Activated CD4-positive, alpha-beta T cell treated with anti-CD3 and anti-CD28 coated beads for 4 hours (primary cell): Measurements from ENCODE around the gene ZNF333.
"Not testable (repeated sequence)": the region's sequence is repeated elsewhere in the genome, so short reads cannot be mapped to it uniquely, and the experiment has no call there.

ENCODE experiments used
- DNase-seq, 2 donors: peaks; one replicate each; pipeline ENCODE4 v3.0.0-alpha.2; 2020

ZNF333 gene

DNA sequence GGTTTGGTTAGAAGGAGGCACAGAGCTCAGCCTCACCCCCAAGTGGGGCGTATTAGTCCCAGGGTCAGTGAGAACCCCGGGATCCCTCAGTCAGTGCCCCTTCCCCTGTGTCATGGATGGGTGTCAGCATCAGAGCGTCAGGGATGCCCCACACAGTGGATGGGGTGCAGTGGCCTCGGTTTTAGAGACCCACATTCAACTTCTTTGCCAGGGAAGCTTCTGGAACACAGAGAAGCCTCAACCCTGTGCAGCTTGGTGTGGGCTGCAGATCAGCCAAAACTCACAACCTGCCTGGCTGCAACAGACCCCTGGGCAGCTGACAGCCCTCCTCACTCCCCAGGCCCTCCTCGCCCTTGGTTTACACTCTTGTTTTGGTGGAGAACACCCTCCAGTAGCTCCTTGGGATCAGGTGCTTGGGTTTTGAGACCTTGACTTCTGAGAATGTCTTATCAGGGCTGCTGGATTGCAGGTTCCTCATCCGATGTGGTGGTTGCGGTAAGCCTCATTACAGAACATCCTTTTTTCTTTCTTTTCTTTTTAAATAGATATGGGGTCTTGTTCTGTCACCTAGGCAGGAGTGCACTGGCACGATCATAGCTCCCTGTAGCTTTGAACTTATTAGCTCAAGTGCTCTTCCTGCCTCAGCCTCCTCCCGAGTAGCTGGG lies 11.0 kb downstream of the ZNF333 start:
- DNase-seq, result no peak

GRCh38 chr19:14703833-14704232 lies 14.0 kb downstream of the ZNF333 start:
- DNase-seq, result no peak

GRCh38 chr19:14704450-14704849 lies 14.6 kb downstream of the ZNF333 start:
- no peak for DNase-seq

- DNase-seq, result no peak
These were observed 26.0 kb downstream of the ZNF333 start for GRCh38 chr19:14715841-14716240.

- no peak for DNase-seq
These were observed 28.8 kb downstream of the ZNF333 start for GRCh38 chr19:14718522-14719116.

DNA sequence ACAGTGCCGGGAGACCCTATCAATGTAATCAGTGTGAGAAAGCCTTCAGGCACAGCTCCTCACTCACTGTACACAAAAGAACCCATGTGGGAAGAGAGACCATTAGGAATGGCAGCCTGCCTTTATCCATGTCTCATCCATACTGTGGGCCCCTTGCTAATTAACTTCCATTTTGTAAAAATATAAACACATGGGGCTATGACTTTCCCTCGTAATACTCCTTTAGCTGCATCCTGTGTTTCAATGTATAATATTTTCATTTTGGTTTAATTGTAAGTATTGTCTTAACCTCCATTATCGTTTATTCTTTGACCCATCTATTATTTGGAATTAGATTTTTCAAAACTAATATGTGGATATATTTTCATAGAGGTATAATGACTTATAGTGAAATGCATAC lies 29.3 kb downstream of the ZNF333 start:
- no peak for DNase-seq

DNA sequence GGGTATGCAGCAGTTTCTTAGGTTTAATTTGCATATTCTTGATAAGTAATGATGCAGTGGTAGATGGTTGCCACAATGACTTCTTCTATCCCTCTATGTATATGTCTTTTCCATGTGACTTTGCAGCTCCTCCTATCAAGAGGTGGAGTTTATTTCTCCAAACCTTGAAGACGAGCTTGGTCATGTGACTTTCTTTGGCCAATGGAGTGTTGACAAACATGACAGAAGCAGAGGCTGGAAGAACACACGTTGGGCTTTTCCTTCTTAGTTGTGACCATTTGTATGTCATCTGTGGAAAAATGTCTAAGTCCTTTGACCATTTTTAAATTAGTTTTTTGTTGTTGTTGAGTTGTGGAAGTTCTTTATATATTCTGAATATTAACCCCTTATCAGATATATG lies 32.3 kb downstream of the ZNF333 start:
- DNase-seq, result no peak

DNA sequence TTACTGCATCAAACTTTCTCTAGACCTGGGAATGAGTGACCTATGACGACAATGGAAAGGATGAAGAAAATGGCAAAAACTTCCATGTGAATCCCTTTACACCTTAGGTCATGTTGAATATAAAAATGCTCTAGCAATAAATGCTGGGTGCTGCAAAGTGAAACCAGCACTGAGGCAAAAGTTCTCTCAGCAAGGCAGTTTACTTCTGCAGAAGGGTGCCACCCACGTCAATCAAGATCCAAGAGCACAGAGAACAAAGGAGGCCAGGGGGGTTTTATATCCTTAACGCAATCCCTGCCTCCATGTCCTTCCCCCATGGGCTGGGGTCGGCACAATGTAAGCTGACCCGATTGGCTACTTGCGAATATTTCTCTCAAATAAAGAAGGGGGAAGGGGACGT lies 38.7 kb downstream of the ZNF333 start:
- DNase-seq, result no peak

GRCh38 chr19:14731200-14731599 lies 41.4 kb downstream of the ZNF333 start:
- DNase-seq, result no peak

DNA sequence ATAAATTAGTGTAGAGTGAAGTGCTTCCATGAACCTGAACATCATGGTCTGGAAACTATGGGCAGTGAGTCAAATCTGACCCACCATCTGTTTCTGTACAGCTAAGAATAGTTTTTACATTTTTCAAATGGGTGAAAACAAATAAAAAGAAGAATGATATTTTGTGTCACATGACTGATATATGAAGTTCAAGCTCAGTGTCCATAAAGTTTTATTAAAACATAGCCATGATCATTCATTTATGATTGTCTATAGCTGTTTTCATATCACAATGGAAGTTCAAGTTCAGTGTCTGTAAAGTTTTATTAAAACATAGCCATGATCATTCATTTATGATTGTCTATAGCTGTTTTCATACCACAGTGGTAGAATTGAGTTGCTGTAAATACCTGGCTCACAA lies 42.7 kb downstream of the ZNF333 start:
- no peak for DNase-seq

DNA sequence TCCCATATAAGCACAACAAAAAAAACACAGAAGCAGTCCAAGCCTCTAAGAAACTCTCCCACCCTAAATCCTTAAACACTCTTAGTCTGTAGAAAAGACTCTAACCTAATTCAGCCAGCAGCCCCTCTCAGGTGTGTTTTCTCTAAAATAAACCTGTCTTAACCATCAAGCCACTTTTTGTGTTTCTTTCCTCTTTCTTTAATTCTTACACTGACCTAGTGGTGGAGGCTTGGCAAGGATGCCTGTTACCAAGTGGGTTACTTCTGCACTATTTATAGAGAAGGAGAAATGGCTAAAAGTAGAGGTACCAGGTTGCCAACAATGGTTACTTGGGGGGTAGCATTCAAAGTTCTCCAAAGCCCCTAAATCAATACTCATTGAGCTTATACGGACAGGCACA lies 43.7 kb downstream of the ZNF333 start:
- no peak for DNase-seq

- DNase-seq, result no peak
These were observed 46.1 kb downstream of the ZNF333 start for GRCh38 chr19:14735915-14736314.

GRCh38 chr19:14746886-14747285 lies 57.0 kb downstream of the ZNF333 start:
- DNase-seq, result no peak

DNA sequence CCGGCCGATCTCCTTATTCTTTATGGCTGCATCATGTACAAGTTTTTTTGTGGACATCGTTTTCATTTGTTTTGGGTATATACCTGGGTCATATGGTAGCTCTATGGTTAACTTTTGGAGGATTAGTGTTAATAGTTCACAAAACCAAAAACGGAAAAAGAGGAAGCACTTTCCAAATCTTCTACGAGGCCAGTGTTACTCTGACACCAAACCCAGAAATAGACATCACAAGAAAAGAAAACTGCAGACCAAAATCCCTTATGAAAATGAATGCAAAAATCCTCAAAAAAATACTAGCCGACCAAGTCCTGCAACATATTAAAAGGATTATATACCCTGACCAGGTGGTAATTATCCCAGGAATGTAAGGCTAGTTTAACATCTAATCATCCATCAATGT lies 58.8 kb downstream of the ZNF333 start:
- DNase-seq, result no peak

GRCh38 chr19:14758816-14759215 lies 69.0 kb downstream of the ZNF333 start:
- no peak for DNase-seq

- no peak for DNase-seq
These were observed 71.8 kb downstream of the ZNF333 start for GRCh38 chr19:14761607-14762006.

DNA sequence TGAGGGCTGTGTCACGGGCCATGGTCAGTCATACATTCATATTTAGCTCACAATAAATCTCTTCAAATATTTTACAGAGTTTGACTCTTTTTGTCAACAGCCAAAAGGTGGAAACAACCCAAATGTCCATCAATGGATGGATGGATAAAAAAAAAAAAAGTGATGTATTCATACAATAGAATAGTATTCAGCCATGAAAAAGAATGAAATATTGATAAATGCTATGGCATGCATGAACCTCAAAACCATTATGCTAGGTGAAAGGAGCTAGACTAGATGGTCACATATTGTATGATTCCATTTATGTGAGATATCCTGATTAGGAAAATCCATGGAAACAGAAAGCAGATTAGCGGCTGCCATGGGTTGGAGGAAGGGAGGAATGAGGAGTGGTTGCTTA lies 72.3 kb downstream of the ZNF333 start:
- DNase-seq, result no peak

GRCh38 chr19:14763497-14764145 lies 73.8 kb downstream of the ZNF333 start:
- DNase-seq, result no peak

DNA sequence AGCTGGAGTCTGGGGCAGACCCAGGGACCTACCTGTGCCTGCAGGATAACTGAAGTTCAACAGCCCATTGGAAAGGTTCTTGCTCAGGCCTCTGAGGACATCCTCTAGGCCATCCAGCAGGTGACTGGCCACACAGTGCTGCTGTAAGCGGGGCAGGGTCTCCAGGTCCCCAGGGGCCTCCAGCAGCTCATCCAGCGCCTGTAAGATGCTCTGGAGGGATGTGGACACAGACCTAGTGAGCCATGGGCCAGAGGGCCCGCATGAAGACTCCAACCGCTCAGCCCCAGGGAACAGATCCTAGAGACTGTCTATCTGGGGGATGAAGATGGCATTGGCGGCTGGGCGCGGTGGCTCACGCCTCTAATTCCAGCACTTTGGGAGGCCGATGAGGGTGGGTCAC lies 74.6 kb downstream of the ZNF333 start:
- DNase-seq, result no peak

DNA sequence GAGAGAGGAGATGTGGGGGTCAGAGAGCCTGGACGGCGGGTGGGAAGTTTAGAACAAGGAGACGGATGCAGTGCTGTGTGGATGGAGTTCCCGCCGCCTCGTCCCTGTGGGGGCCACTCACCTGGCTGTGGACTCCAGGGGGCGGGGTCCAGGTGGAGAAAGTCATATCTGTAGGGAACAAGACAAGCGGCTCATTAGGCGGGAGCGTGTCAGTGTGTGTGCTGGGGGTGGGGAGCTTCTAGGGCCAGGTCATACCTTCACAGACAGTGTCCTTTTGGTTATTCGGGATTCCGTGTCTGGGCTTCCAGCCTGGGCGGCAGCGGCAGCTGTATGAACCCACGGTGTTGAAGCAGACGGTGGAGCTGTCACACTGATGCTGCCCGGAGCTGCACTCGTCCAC lies 75.6 kb downstream of the ZNF333 start:
- not testable (repeated sequence) for DNase-seq

GRCh38 chr19:14765841-14766240 lies 76.0 kb downstream of the ZNF333 start:
- DNase-seq, result not testable (repeated sequence)

- no peak for DNase-seq
These were observed 77.7 kb downstream of the ZNF333 start for GRCh38 chr19:14767466-14767971.

DNA sequence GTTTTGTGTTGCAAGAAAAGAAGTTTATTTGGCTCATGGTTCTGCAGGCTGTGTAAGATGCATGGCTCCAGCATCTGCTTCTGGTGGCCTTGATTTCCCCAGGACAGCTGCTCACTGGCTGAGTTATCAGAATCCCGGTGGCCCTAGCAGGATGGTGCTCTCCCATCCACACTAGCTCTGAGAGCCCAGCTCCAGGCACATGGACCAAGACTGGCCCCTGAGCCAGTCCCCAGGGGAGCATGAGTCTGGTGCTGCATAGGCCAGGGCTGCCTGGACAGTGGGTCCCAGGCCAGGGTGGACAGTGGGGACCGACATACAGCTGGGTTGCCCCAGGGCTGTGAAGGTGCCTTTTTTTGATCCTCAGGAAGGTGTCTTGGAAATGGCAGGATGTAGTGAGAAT lies 78.2 kb downstream of the ZNF333 start:
- no peak for DNase-seq

DNA sequence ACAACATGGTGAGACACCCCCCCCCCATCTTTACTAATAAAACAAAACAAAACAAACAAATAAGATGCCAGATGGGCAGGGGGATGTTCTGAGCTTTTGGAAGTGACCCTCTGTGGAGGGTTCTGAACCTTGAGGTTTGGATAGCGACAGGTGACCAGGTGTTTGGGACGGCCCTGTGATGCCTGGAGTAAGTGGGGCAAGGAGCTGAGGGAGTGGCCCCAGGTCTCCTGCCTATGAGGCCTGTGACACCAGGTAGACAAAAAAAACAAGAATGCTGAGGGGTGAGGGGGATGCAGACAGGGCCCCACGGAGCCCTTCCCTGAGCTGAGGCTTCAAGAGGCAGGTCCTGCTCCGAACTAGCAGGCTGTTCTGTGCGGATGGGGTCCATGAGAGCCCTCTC lies 79.4 kb downstream of the ZNF333 start:
- DNase-seq, result no peak
